ENCODE results near the gene CNOT6L.
"Not testable (repeated sequence)": the region's sequence is repeated elsewhere in the genome, so short reads cannot be mapped to it uniquely, and the experiment has no call there.

CNOT6L gene

GRCh38 chr4:77818602-77819403 lies at the start of gene CNOT6L:
Gene CNOT6L, minus strand, starts transcription at chr4:77819368. Its CDS starts 60 bp downstream, at chr4:77819308.
- Histone ChIP-seq H3K4me3 (ENCODE audit: low read depth, low read length) (peak within 1 kb of the TSS; percentile 97), H3K79me2 (ENCODE audit: control insufficient read depth, insufficient read depth, low read length, unreplicated experiment) (peaks cover 45% of the 10 kb centered on the region), H3K27me3 (ENCODE audit: insufficient read depth, low read length) (no peaks in the 10 kb centered on the region), H3K36me3 (ENCODE audit: insufficient read depth, low read length) (no peaks in the 10 kb centered on the region), H2AFZ (ENCODE audit: low read length, unreplicated experiment) (peak within 1 kb of the TSS; percentile 95), H3K27ac (ENCODE audit: low read depth, low read length) (peak within 1 kb of the TSS; percentile 76), H3K4me1 (ENCODE audit: control insufficient read depth, insufficient read depth, low read length, unreplicated experiment) (peaks cover 16% of the 10 kb centered on the region)

- no peaks in the 10 kb centered on the region for H3K27me3 ChIP-seq (ENCODE audit: insufficient read depth, low read length)
- no peaks in the 10 kb centered on the region for H3K36me3 ChIP-seq (ENCODE audit: insufficient read depth, low read length)
- no peak overlapping the region for H3K4me3 ChIP-seq (ENCODE audit: low read depth, low read length)
- H2AFZ ChIP-seq (ENCODE audit: low read length, unreplicated experiment) = no peak overlapping the region
- H3K27ac ChIP-seq (ENCODE audit: low read depth, low read length) = no peak overlapping the region
- peaks cover 18% of the 10 kb centered on the region for H3K4me1 ChIP-seq (ENCODE audit: control insufficient read depth, insufficient read depth, low read length, unreplicated experiment)
- peaks cover 63% of the 10 kb centered on the region for H3K79me2 ChIP-seq (ENCODE audit: control insufficient read depth, insufficient read depth, low read length, unreplicated experiment)
These were observed 46.1 kb upstream of the CNOT6L start for GRCh38 chr4:77865259-77865658.

GRCh38 chr4:77863341-77863740 lies 44.2 kb upstream of the CNOT6L start:
- peak overlapping the region; percentile 98 for H3K4me3 ChIP-seq (ENCODE audit: low read depth, low read length)
- H3K4me1 ChIP-seq (ENCODE audit: control insufficient read depth, insufficient read depth, low read length, unreplicated experiment) = peaks cover 18% of the 10 kb centered on the region
- not testable (repeated sequence) for H3K36me3 ChIP-seq (ENCODE audit: insufficient read depth, low read length); H3K27me3 ChIP-seq (ENCODE audit: insufficient read depth, low read length)
- H2AFZ ChIP-seq (ENCODE audit: low read length, unreplicated experiment) = peak overlapping the region; percentile 89
- H3K27ac ChIP-seq (ENCODE audit: low read depth, low read length) = peak overlapping the region; percentile 96
- H3K79me2 ChIP-seq (ENCODE audit: control insufficient read depth, insufficient read depth, low read length, unreplicated experiment) = peaks cover 46% of the 10 kb centered on the region

- Histone ChIP-seq H3K4me3 (ENCODE audit: low read depth, low read length) (peak within 1 kb of the TSS; percentile 98), H3K79me2 (ENCODE audit: control insufficient read depth, insufficient read depth, low read length, unreplicated experiment) (peaks cover 40% of the 10 kb centered on the region), H2AFZ (ENCODE audit: low read length, unreplicated experiment) (peak within 1 kb of the TSS; percentile 89)
These were observed 43.5 kb upstream of the CNOT6L start, which contains the start of gene MRPL1 for GRCh38 chr4:77862478-77863216. Gene MRPL1, plus strand, starts transcription at chr4:77862830. Its CDS starts 19 bp downstream, at chr4:77862849.

GRCh38 chr4:77861495-77861894 lies 42.3 kb upstream of the CNOT6L start:
- peak overlapping the region; percentile 96 for H3K27ac ChIP-seq (ENCODE audit: low read depth, low read length)
- peak overlapping the region; percentile 98 for H3K4me3 ChIP-seq (ENCODE audit: low read depth, low read length)
- H3K27me3 ChIP-seq (ENCODE audit: insufficient read depth, low read length) = no peaks in the 10 kb centered on the region
- peak overlapping the region; percentile 69 for H2AFZ ChIP-seq (ENCODE audit: low read length, unreplicated experiment)
- peaks cover 32% of the 10 kb centered on the region for H3K79me2 ChIP-seq (ENCODE audit: control insufficient read depth, insufficient read depth, low read length, unreplicated experiment)
- H3K36me3 ChIP-seq (ENCODE audit: insufficient read depth, low read length) = no peaks in the 10 kb centered on the region
- H3K4me1 ChIP-seq (ENCODE audit: control insufficient read depth, insufficient read depth, low read length, unreplicated experiment) = peaks cover 18% of the 10 kb centered on the region

More at GRCh38 chr4:77862478-77863216, 43.5 kb upstream of the CNOT6L start, which contains the start of gene MRPL1:
- H3K27me3 ChIP-seq (ENCODE audit: insufficient read depth, low read length) = no peaks in the 10 kb centered on the region
- no peaks in the 10 kb centered on the region for H3K36me3 ChIP-seq (ENCODE audit: insufficient read depth, low read length)
- peaks cover 18% of the 10 kb centered on the region for H3K4me1 ChIP-seq (ENCODE audit: control insufficient read depth, insufficient read depth, low read length, unreplicated experiment)
- H3K27ac ChIP-seq (ENCODE audit: low read depth, low read length) = peak within 1 kb of the TSS; percentile 96

GRCh38 chr4:77859256-77859655 lies 40.1 kb upstream of the CNOT6L start:
- peaks cover 16% of the 10 kb centered on the region for H3K79me2 ChIP-seq (ENCODE audit: control insufficient read depth, insufficient read depth, low read length, unreplicated experiment)
- no peaks in the 10 kb centered on the region for H3K27me3 ChIP-seq (ENCODE audit: insufficient read depth, low read length)
- peaks cover 14% of the 10 kb centered on the region for H3K4me1 ChIP-seq (ENCODE audit: control insufficient read depth, insufficient read depth, low read length, unreplicated experiment)
- no peak overlapping the region for H3K27ac ChIP-seq (ENCODE audit: low read depth, low read length)
- no peak overlapping the region for H2AFZ ChIP-seq (ENCODE audit: low read length, unreplicated experiment)
- H3K36me3 ChIP-seq (ENCODE audit: insufficient read depth, low read length) = no peaks in the 10 kb centered on the region
- H3K4me3 ChIP-seq (ENCODE audit: low read depth, low read length) = no peak overlapping the region

- Histone ChIP-seq H3K79me2 (ENCODE audit: control insufficient read depth, insufficient read depth, low read length, unreplicated experiment) (no peaks in the 10 kb centered on the region), H3K27ac (ENCODE audit: low read depth, low read length) (no peak overlapping the region), H2AFZ (ENCODE audit: low read length, unreplicated experiment) (no peak overlapping the region), H3K36me3 (ENCODE audit: insufficient read depth, low read length) (no peaks in the 10 kb centered on the region), H3K4me3 (ENCODE audit: low read depth, low read length) (no peak overlapping the region), H3K27me3 (ENCODE audit: insufficient read depth, low read length) (no peaks in the 10 kb centered on the region), H3K4me1 (ENCODE audit: control insufficient read depth, insufficient read depth, low read length, unreplicated experiment) (no peaks in the 10 kb centered on the region)
These were observed 37.0 kb upstream of the CNOT6L start for GRCh38 chr4:77856152-77856551.

GRCh38 chr4:77854431-77855111 lies 35.4 kb upstream of the CNOT6L start:
- Histone ChIP-seq H3K79me2 (ENCODE audit: control insufficient read depth, insufficient read depth, low read length, unreplicated experiment) (no peaks in the 10 kb centered on the region), H2AFZ (ENCODE audit: low read length, unreplicated experiment) (no peak overlapping the region), H3K4me3 (ENCODE audit: low read depth, low read length) (no peak overlapping the region), H3K36me3 (ENCODE audit: insufficient read depth, low read length) (no peaks in the 10 kb centered on the region), H3K27ac (ENCODE audit: low read depth, low read length) (no peak overlapping the region), H3K4me1 (ENCODE audit: control insufficient read depth, insufficient read depth, low read length, unreplicated experiment) (no peaks in the 10 kb centered on the region), H3K27me3 (ENCODE audit: insufficient read depth, low read length) (no peaks in the 10 kb centered on the region)

- Histone ChIP-seq H3K4me1 (ENCODE audit: control insufficient read depth, insufficient read depth, low read length, unreplicated experiment) (no peaks in the 10 kb centered on the region), H3K4me3 (ENCODE audit: low read depth, low read length) (no peak overlapping the region), H3K36me3 (ENCODE audit: insufficient read depth, low read length) (no peaks in the 10 kb centered on the region), H3K27ac (ENCODE audit: low read depth, low read length) (no peak overlapping the region), H2AFZ (ENCODE audit: low read length, unreplicated experiment) (no peak overlapping the region), H3K27me3 (ENCODE audit: insufficient read depth, low read length) (no peaks in the 10 kb centered on the region), H3K79me2 (ENCODE audit: control insufficient read depth, insufficient read depth, low read length, unreplicated experiment) (no peaks in the 10 kb centered on the region)
These were observed 33.8 kb upstream of the CNOT6L start for GRCh38 chr4:77852892-77853495.

- Histone ChIP-seq H3K79me2 (ENCODE audit: control insufficient read depth, insufficient read depth, low read length, unreplicated experiment) (no peaks in the 10 kb centered on the region), H3K4me3 (ENCODE audit: low read depth, low read length) (no peak overlapping the region), H2AFZ (ENCODE audit: low read length, unreplicated experiment) (no peak overlapping the region), H3K27ac (ENCODE audit: low read depth, low read length) (no peak overlapping the region), H3K27me3 (ENCODE audit: insufficient read depth, low read length) (no peaks in the 10 kb centered on the region), H3K4me1 (ENCODE audit: control insufficient read depth, insufficient read depth, low read length, unreplicated experiment) (no peaks in the 10 kb centered on the region), H3K36me3 (ENCODE audit: insufficient read depth, low read length) (no peaks in the 10 kb centered on the region)
These were observed 30.3 kb upstream of the CNOT6L start for GRCh38 chr4:77849278-77849965.
